HFFc6 (cell line): Measurements from ENCODE around the gene CCT7. TPM values are rescaled to one million over a fixed set of nuclear protein-coding genes. Genes with fewer than 3 reads are reported as not detected.

ENCODE experiments used
- DNase-seq: peaks from one replicate; pipeline ENCODE4 v3.0.0-alpha.2; 2018
- H3K27ac Mint-ChIP-seq: 2 replicates; pipeline ENCODE4 v1.8.0; 2020; ENCODE audit warnings: mild to moderate bottlenecking, mixed read lengths
- H3K27me3 Mint-ChIP-seq: 2 replicates; pipeline ENCODE4 v1.8.0; 2021; ENCODE audit warnings: mild to moderate bottlenecking, moderate library complexity, mixed read lengths; ENCODE audit not compliant: insufficient read depth
- H3K36me3 Mint-ChIP-seq: 2 replicates; pipeline ENCODE4 v1.8.0; 2021; ENCODE audit warnings: low read depth, mixed read lengths
- H3K4me1 Mint-ChIP-seq: 2 replicates; pipeline ENCODE4 v1.8.0; 2020; ENCODE audit warnings: low read depth, mixed read lengths
- H3K4me3 Mint-ChIP-seq: 2 replicates; pipeline ENCODE4 v1.8.0; 2020; ENCODE audit warnings: mild to moderate bottlenecking, moderate library complexity, mixed read lengths
- H3K9me3 Mint-ChIP-seq: 2 replicates; pipeline ENCODE4 v1.8.0; 2020; ENCODE audit warnings: mild to moderate bottlenecking, mixed read lengths
- total RNA-seq, 6 experiments: library from RNA; stranded (reverse); fragmentation: NEBNext Ultra II Directional; extraction: Animal tissue kit (Norgen Biotek cat#: 25700); gene quantifications; 2 replicates in 1 of 6; 3 replicates in 5 of 6; pipeline ENCODE4 v1.2.3, GENCODE V29; 2021
- TF ChIP-seq, protein P1 (sequence below): fragments of 200-600 bp; sonication (generic); IDR thresholded peaks from 2 replicates; pipeline ENCODE4 v1.5.0; 2021; ENCODE audit warnings: antibody characterized with exemption, mild to moderate bottlenecking

CCT7 gene
- total RNA-seq, 6 experiments from 2014 or later: 350 to 492 (median 406) TPM

DNA sequence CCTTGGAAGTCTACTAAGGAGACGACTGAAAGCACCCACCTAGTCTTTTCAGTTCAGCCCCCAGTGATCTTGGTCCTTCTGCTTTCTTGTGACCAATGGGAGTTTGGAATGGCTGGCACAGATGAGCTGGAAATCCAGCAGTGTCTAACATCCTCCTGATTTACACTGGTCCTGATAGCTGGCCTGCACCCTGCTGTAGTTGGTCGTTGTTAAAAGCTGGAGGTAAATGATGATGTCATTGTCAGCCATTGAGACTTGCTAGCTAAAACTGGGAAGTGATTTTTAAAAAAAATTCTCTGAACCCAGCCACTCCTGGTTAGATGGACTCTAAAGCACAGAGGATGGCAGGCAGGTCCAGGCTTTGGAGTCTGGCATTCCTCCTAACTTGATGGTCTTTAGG lies 19.3 kb downstream of the CCT7 start:
- no peaks in the 10 kb centered on the region; the same call in 1 of the 2 replicates for H3K27me3 Mint-ChIP-seq
- peaks cover 26% of the 10 kb centered on the region for H3K36me3 Mint-ChIP-seq
- no peak for DNase-seq
- no peaks in the 10 kb centered on the region for H3K4me1 Mint-ChIP-seq
- no peak overlapping the region for H3K4me3 Mint-ChIP-seq
- TF ChIP-seq, protein P1, sequence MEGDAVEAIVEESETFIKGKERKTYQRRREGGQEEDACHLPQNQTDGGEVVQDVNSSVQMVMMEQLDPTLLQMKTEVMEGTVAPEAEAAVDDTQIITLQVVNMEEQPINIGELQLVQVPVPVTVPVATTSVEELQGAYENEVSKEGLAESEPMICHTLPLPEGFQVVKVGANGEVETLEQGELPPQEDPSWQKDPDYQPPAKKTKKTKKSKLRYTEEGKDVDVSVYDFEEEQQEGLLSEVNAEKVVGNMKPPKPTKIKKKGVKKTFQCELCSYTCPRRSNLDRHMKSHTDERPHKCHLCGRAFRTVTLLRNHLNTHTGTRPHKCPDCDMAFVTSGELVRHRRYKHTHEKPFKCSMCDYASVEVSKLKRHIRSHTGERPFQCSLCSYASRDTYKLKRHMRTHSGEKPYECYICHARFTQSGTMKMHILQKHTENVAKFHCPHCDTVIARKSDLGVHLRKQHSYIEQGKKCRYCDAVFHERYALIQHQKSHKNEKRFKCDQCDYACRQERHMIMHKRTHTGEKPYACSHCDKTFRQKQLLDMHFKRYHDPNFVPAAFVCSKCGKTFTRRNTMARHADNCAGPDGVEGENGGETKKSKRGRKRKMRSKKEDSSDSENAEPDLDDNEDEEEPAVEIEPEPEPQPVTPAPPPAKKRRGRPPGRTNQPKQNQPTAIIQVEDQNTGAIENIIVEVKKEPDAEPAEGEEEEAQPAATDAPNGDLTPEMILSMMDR: no peak
- H3K27ac Mint-ChIP-seq: no peak overlapping the region
- no peaks in the 10 kb centered on the region for H3K9me3 Mint-ChIP-seq

DNA sequence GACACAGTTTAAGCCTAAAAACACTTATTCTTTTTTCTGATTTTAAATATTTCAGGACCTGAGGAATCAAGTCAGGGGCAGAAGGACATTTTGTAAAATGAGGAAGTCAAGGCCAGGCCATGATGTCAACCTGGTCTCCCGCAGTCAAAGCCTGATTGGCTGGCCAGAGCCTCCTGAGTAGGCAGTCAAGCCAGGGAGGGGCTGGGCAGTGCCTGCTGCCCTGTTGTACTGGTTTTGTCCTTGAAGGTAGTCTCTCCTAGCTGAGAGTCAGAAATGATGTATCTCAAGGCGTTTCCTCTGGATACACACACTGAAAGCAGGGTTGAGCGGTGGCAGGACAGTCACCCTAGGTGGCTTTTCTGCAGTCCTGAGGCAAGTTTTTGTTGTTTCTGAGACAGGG lies 19.8 kb downstream of the CCT7 start:
- TF ChIP-seq, protein P1: no peak
- no peaks in the 10 kb centered on the region for H3K4me1 Mint-ChIP-seq
- no peak overlapping the region for H3K4me3 Mint-ChIP-seq
- no peaks in the 10 kb centered on the region for H3K9me3 Mint-ChIP-seq
- H3K27ac Mint-ChIP-seq: no peak overlapping the region
- H3K36me3 Mint-ChIP-seq: peaks cover 22% of the 10 kb centered on the region
- no peaks in the 10 kb centered on the region; the same call in 1 of the 2 replicates for H3K27me3 Mint-ChIP-seq
- DNase-seq: no peak

- no peak overlapping the region for H3K27ac Mint-ChIP-seq
- TF ChIP-seq, protein P1: no peak
- H3K4me1 Mint-ChIP-seq: no peaks in the 10 kb centered on the region
- no peak for DNase-seq
- H3K9me3 Mint-ChIP-seq: no peaks in the 10 kb centered on the region
- H3K36me3 Mint-ChIP-seq: peaks cover 18% of the 10 kb centered on the region
- H3K4me3 Mint-ChIP-seq: no peak overlapping the region
- H3K27me3 Mint-ChIP-seq: peaks cover 5% of the 10 kb centered on the region
Observed at GRCh38 chr2:73254343-73255006, 20.4 kb downstream of the CCT7 start.

DNA sequence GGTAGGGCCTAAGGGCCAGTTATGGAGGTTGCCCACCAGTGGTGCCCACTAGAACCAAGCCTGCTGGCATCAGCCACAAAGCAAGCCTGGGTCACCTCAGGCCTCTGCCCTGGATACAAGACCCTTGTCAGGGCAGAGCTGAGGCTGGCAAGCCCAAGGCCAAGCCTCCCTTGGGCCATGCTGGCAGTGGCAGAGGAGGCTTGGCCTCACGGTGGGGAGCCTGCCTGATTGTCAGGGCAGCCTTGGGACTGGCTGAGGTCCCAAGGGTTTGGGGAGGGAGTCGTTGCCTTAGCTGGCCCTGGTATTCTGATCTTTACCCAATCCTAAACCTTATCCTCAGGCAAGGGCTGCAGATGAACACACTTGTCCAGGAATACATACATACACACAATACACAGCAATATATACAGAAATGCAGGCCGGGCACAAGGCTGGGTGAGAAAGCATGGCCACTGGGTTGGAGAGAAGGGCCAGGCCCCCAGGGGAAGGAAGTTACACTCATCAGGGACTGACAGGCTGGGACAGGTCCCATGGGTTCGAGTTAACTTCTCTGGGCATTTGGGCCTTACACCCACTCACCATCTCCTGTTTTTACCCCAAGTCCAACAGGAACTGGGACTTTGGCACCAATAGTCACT lies 21.0 kb downstream of the CCT7 start:
- Mint-ChIP-seq H3K27ac (no peak overlapping the region), H3K9me3 (no peaks in the 10 kb centered on the region)
- DNase-seq: no peak

DNA sequence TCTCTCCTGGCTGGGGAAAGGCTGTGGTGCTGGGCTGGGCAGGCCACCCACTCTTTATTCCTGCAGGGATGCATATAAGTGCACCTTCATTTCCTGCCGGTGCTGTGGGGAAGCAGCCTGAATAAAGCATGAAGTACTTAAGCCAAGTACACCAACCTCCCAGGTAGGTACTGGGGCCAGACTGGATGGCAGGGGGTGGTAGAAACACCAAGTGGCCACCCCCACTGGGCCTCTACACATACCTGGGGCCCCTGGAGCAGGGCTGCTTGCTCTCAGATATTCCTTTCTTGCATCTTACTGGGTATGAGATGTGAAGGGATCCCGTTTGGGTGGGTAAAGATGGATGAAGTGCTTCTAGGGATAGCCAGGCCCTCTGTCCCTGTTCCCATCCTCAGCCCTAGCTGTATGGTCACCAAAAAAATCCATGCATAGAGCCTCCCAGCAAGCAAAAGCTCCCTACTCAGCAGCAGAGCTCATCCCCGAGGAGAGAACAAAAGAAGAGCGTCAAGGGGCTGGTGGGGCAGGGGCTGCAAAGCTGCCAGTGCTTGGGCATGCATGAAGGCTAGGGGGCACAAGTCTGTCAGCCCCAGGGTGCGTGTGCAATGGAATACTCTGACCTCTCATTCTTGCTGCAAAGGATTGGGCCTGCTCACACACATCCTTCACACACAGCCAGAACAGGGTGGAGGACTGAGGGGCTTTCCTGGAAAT lies 22.0 kb downstream of the CCT7 start:
- Mint-ChIP-seq H3K4me3 (no peak overlapping the region), H3K9me3 (no peaks in the 10 kb centered on the region), H3K36me3 (peaks cover 8% of the 10 kb centered on the region; the same call in 1 of the 2 replicates), H3K27me3 (peaks cover 7% of the 10 kb centered on the region), H3K27ac (no peak overlapping the region), H3K4me1 (no peaks in the 10 kb centered on the region)
- TF ChIP-seq, protein P1: no peak
- DNase-seq: no peak

More for the DNA sequence above, 21.0 kb downstream of the CCT7 start:
- TF ChIP-seq, protein P1: no peak
- Mint-ChIP-seq H3K27me3 (peaks cover 6% of the 10 kb centered on the region), H3K36me3 (peaks cover 11% of the 10 kb centered on the region; the same call in 1 of the 2 replicates), H3K4me1 (no peaks in the 10 kb centered on the region), H3K4me3 (no peak overlapping the region)
